SK-N-SH (cell line): Measurements from ENCODE around the gene COX14. TPM values are rescaled to one million over a fixed set of nuclear protein-coding genes. Genes with fewer than 3 reads are reported as not detected.
A peak's percentile ranks its signal among the peaks of the same experiment; 100 is the strongest.

Source experiments
- CTCF ChIA-PET: fragments of 300-600, 350-600 bp; formaldehyde crosslinking; extraction: SDS; loops from one replicate; lab custom pipeline; 2021; lab: Yijun Ruan, JAX
- POLR2A ChIA-PET: fragments of 350-600 bp; sonication (Branson Sonifier 250); formaldehyde crosslinking; extraction: SDS; loops from one replicate; lab custom pipeline; 2020; ENCODE audit warnings: antibody characterized with exemption, inconsistent platforms; lab: Yijun Ruan, JAX
- DNase-seq: peaks from one replicate; pipeline ENCODE4 v3.0.0; 2012
- H2AFZ ChIP-seq: fragments of 200-600 bp; sonication (generic); 2 replicates; pipeline ENCODE4 v1.8.1; 2016; ENCODE audit warnings: antibody characterized with exemption, mild to moderate bottlenecking, low read depth
- H3F3A ChIP-seq: fragments of 200-600 bp; sonication (generic); replicated peaks from 2 replicates; pipeline ENCODE3; 2016; ENCODE audit warnings: antibody characterized with exemption, mild to moderate bottlenecking; ENCODE audit not compliant: insufficient read depth
- H3K27ac ChIP-seq, 2 experiments: fragments of 200-500 bp in 1 of 2; fragments of 200-600 bp in 1 of 2; sonication (Bioruptor generic) in 1 of 2; sonication (generic), shearing (Covaris generic) in 1 of 2; 2 replicates each; pipeline versions ENCODE4 v1.5.1 to v1.6.1; 2014 to 2016; ENCODE audit warnings: low read depth in 2 of 2, inconsistent platforms in 1 of 2, low read length in 1 of 2, mild to moderate bottlenecking in 1 of 2, mixed read lengths in 1 of 2
- H3K27me3 ChIP-seq: fragments of 200-600 bp; sonication (generic), shearing (Covaris generic); 2 replicates; pipeline ENCODE4 v1.6.1; 2016; ENCODE audit warnings: mixed run types; ENCODE audit not compliant: insufficient read depth
- H3K36me3 ChIP-seq, 2 experiments: fragments of 200-500 bp in 1 of 2; fragments of 200-600 bp in 1 of 2; sonication (Bioruptor generic) in 1 of 2; sonication (generic) in 1 of 2; replicated peaks in 1 of 2; 2 replicates each; pipeline versions ENCODE3 to v1.5.1; 2014 to 2016; ENCODE audit warnings: low read length in 1 of 2, mild to moderate bottlenecking in 1 of 2; ENCODE audit not compliant: insufficient read depth in 2 of 2, control insufficient read depth in 1 of 2
- H3K4me1 ChIP-seq, 2 experiments: fragments of 200-500 bp in 1 of 2; fragments of 200-600 bp in 1 of 2; sonication (Bioruptor generic) in 1 of 2; sonication (generic), shearing (Covaris generic) in 1 of 2; 2 replicates each; pipeline versions ENCODE4 v1.5.1 to v1.6.1; 2014 to 2016; ENCODE audit warnings: low read depth in 1 of 2, low read length in 1 of 2, mixed run types in 1 of 2; ENCODE audit not compliant: insufficient read depth in 2 of 2, control insufficient read depth in 1 of 2
- H3K4me2 ChIP-seq: fragments of 200-600 bp; sonication (generic), shearing (Covaris generic); 2 replicates; pipeline ENCODE4 v1.6.1; 2017; ENCODE audit warnings: mixed run types
- H3K4me3 ChIP-seq, 2 experiments: fragments of 200-500 bp in 1 of 2; fragments of 200-600 bp in 1 of 2; sonication (Bioruptor generic) in 1 of 2; sonication (generic), shearing (Covaris generic) in 1 of 2; 2 replicates each; pipeline versions ENCODE4 v1.5.1 to v1.8.1; 2014 to 2016; ENCODE audit warnings: low read depth in 2 of 2, inconsistent platforms in 1 of 2, low read length in 1 of 2, mild to moderate bottlenecking in 1 of 2, mixed read lengths in 1 of 2, moderate library complexity in 1 of 2
- H3K79me2 ChIP-seq: fragments of 200-600 bp; sonication (generic); 2 replicates; pipeline ENCODE4 v1.8.1; 2017; ENCODE audit warnings: mild to moderate bottlenecking; ENCODE audit not compliant: insufficient read depth
- H3K9ac ChIP-seq: fragments of 200-600 bp; sonication (generic); 2 replicates; pipeline ENCODE4 v1.6.1; 2017; ENCODE audit warnings: mixed run types
- H3K9me2 ChIP-seq: fragments of 200-600 bp; sonication (generic); 2 replicates; pipeline ENCODE4 v1.6.1; 2017; ENCODE audit warnings: mixed run types
- H3K9me3 ChIP-seq: fragments of 200-600 bp; sonication (generic); 2 replicates; pipeline ENCODE4 v1.6.1; 2017; ENCODE audit warnings: mixed run types, mild to moderate bottlenecking, moderate library complexity
- H4K20me1 ChIP-seq: fragments of 200-600 bp; sonication (generic); 2 replicates; pipeline ENCODE4 v1.6.1; 2017; ENCODE audit warnings: mild to moderate bottlenecking, mixed run types; ENCODE audit not compliant: insufficient read depth
- CTCF ChIP-seq: fragments of 200-600 bp; sonication (generic); IDR thresholded peaks from 2 replicates; pipeline ENCODE4 v1.6.1; 2017; ENCODE audit warnings: antibody characterized with exemption, mild to moderate bottlenecking, moderate library complexity
- EZH2phosphoT487 ChIP-seq: fragments of 200-600 bp; sonication (generic); IDR thresholded peaks from 2 replicates; pipeline ENCODE4 v1.6.1; 2017; ENCODE audit warnings: low read depth, mixed run types, mild to moderate bottlenecking, antibody characterized with exemption, moderate library complexity, borderline replicate concordance
- FOSL2 ChIP-seq: IDR thresholded peaks from 2 replicates; pipeline ENCODE4 v1.4.0; 2012; ENCODE audit warnings: low read depth, mild to moderate bottlenecking, moderate library complexity, borderline replicate concordance
- FOXM1 ChIP-seq: IDR thresholded peaks from 2 replicates; pipeline ENCODE4 v1.4.0; 2012; ENCODE audit warnings: low read depth, mild to moderate bottlenecking
- GABPA ChIP-seq: IDR thresholded peaks from 2 replicates; pipeline ENCODE4 v1.4.0; 2012; ENCODE audit warnings: low read depth, mild to moderate bottlenecking
- GATA2 ChIP-seq: sonication (generic); formaldehyde crosslinking; IDR thresholded peaks from 2 replicates; pipeline ENCODE4 v1.5.0; 2020; ENCODE audit warnings: mild to moderate bottlenecking, missing genetic modification reagents
- IRF3 ChIP-seq: fragments of 150-350 bp; IDR thresholded peaks from 2 replicates; pipeline ENCODE4 v1.6.1; 2016; ENCODE audit warnings: mild to moderate bottlenecking, low read depth, low read length
- JUND ChIP-seq: IDR thresholded peaks from 2 replicates; pipeline ENCODE4 v1.4.0; 2012
- NFIC ChIP-seq: IDR thresholded peaks from 2 replicates; pipeline ENCODE4 v1.4.0; 2012; ENCODE audit warnings: borderline replicate concordance
- PBX3 ChIP-seq: IDR thresholded peaks from 2 replicates; pipeline ENCODE4; 2012
- RAD21 ChIP-seq: IDR thresholded peaks from 2 replicates; pipeline ENCODE4 v1.6.1; 2012; ENCODE audit warnings: mild to moderate bottlenecking, low read length
- RCOR1 ChIP-seq: fragments of 150-350 bp; IDR thresholded peaks from 2 replicates; pipeline ENCODE4 v1.6.1; 2017; ENCODE audit warnings: antibody characterized with exemption, low read length
- REST ChIP-seq: IDR thresholded peaks from 2 replicates; pipeline ENCODE4 v1.6.1; 2012; ENCODE audit warnings: mild to moderate bottlenecking, low read depth, low read length, moderate library complexity
- SMC3 ChIP-seq: IDR thresholded peaks from 2 replicates; pipeline ENCODE4 v1.6.1; 2012; ENCODE audit warnings: low read depth, low read length, improper control_type of control experiment
- YY1 ChIP-seq: IDR thresholded peaks from 2 replicates; pipeline ENCODE4 v1.4.0; 2012; ENCODE audit warnings: low read depth, mild to moderate bottlenecking
- ZBTB33 ChIP-seq: IDR thresholded peaks from 2 replicates; pipeline ENCODE4 v1.4.0; 2012; ENCODE audit warnings: low read depth, borderline replicate concordance
- WGBS: methylation state at CpG from one replicate; pipeline ENCODE4 v1.1.6; 2017; ENCODE audit warnings: low lambda C conversion rate; 5-methylcytosine and 5-hydroxymethylcytosine counted together
- polyA plus RNA-seq, 3 experiments: library from polyadenylated mRNA; depleted of rRNA; stranded (reverse); fragments of >200 nt; gene quantifications; 2 replicates each; pipeline ENCODE4 v1.2.3, GENCODE V29; 2012

Gene COX14
- polyA plus RNA-seq, 1 of the 3 experiments (the other 2 are of a cell fraction), result 204 TPM

- Histone ChIP-seq H3K4me2 (no peak overlapping the region), H3K9ac (no peak overlapping the region), H3K9me2 (no peaks in the 10 kb centered on the region), H3K4me3 (no peak overlapping the region; a peak in 1 of 4 replicates), H3K27me3 (no peaks in the 10 kb centered on the region), H3F3A (peaks cover 22% of the 10 kb centered on the region), H3K79me2 (peaks cover 12% of the 10 kb centered on the region), H3K36me3 (peaks cover 56 to 68% of the 10 kb centered on the region in 2 experiments), H3K9me3 (no peaks in the 10 kb centered on the region), H3K4me1 (peaks cover 3 to 10% of the 10 kb centered on the region in 2 experiments; a peak in 3 of 4 replicates), H3K27ac (0 out of 4 replicates have a peak overlapping the region, but pooled peaks of 1 of the 2 experiments have one; percentile 19), H4K20me1 (no peaks in the 10 kb centered on the region), H2AFZ (no peak overlapping the region)
- DNase-seq, result peak; percentile 38
- CTCF ChIA-PET, result interaction anchor here (0.6 to 5.5 kb wide), 45 partner anchors 8 to 268 kb away, joined by 3 to 38 read pairs (median 4); partner anchors contain the start of genes COX14, LIMA1 and SMARCD1
- WGBS, result 71% methylated on average over 2 of the region's 2 CpGs
- POLR2A ChIA-PET, result interaction anchor here (0.6 to 1.2 kb wide), 2 partner anchors 20 to 1987 kb away, joined by 3 read pairs; partner anchors contain the start of gene COX14
- TF ChIP-seq SMC3, result peak; percentile 49
- TF ChIP-seq FOSL2, result 0 out of 2 replicates have a peak, but pooled peaks have one; percentile 3
- TF ChIP-seq EZH2phosphoT487, result no peak
- TF ChIP-seq FOXM1, result no peak
- TF ChIP-seq YY1, result no peak
- peak; percentile 27; the same call in 1 of the 2 replicates for TF ChIP-seq GATA2 (CRISPR knock-in tag)
- peak; percentile 70 for TF ChIP-seq RAD21
- peak; percentile 80 for TF ChIP-seq CTCF
- TF ChIP-seq PBX3, result no peak
- TF ChIP-seq GABPA, result no peak
Measured at GRCh38 chr12:50132505-50133135, 20.6 kb downstream of the COX14 start.

GRCh38 chr12:50142993-50143392 lies 31.0 kb downstream of the COX14 start:
- H3F3A ChIP-seq, result peaks cover 2% of the 10 kb centered on the region
- peaks cover 11 to 52% of the 10 kb centered on the region in 2 experiments for H3K36me3 ChIP-seq
- no peak overlapping the region for H2AFZ ChIP-seq
- no peak overlapping the region for H3K9ac ChIP-seq
- no peaks in the 10 kb centered on the region for H3K27me3 ChIP-seq
- WGBS, result 94% methylated on average over 8 of the region's 8 CpGs
- H3K4me1 ChIP-seq, result no peaks in the 10 kb centered on the region
- H3K27ac ChIP-seq, result no peak overlapping the region
- H3K4me2 ChIP-seq, result no peak overlapping the region
- 0 out of 2 replicates have a peak, but pooled peaks cover 4% of the 10 kb centered on the region for H4K20me1 ChIP-seq
- no peak for DNase-seq
- H3K9me2 ChIP-seq, result no peaks in the 10 kb centered on the region
- CTCF ChIA-PET, result interaction anchor here (0.5 to 6.5 kb wide), 8 partner anchors 12 to 172 kb away, joined by 3 to 38 read pairs (median 4); no protein-coding TSS in a partner anchor
- H3K9me3 ChIP-seq, result no peaks in the 10 kb centered on the region
- H3K4me3 ChIP-seq, result no peak overlapping the region
- peaks cover 44% of the 10 kb centered on the region for H3K79me2 ChIP-seq
- POLR2A ChIA-PET, result interaction anchor here (0.6 to 1.2 kb wide), 3 partner anchors 12 to 31 kb away, joined by 3 read pairs; partner anchors contain the start of genes CERS5 and COX14
- TF ChIP-seq NFIC, result no peak
- no peak for TF ChIP-seq ZBTB33
- no peak for TF ChIP-seq JUND
- TF ChIP-seq IRF3, result no peak
- TF ChIP-seq RCOR1, result no peak
- TF ChIP-seq REST, result no peak
